HCT116 (cell line): ENCODE data around the gene HOXB8. TPM values are rescaled to one million over a fixed set of nuclear protein-coding genes. Genes with fewer than 3 reads are reported as not detected.

ENCODE experiments used
- ATAC-seq: fragments of 200-7000 bp; cut with Tn5 transposase; 2 replicates; pipeline ENCODE4 v1.9.1; 2020; ENCODE audit warnings: mild to moderate bottlenecking, moderate library complexity
- BruUV-seq: library from RNA; stranded (reverse); fragments of 400-500 nt; replicated peaks from 2 replicates; lab custom pipeline; 2021; lab: Mats Ljungman, UMichigan
- CTCF ChIA-PET: fragments of 300-600 bp; sonication (Branson Sonifier 250); formaldehyde crosslinking; loops from one replicate; lab custom pipeline; 2021; ENCODE audit warnings: antibody characterized with exemption; lab: Charles Lee
- POLR2A ChIA-PET: fragments of 300-600, 350-600 bp; sonication (Branson Sonifier 250); formaldehyde crosslinking; loops from one replicate; lab custom pipeline; 2021; ENCODE audit warnings: antibody characterized with exemption; lab: Charles Lee
- RAD21 ChIA-PET, 2 experiments: fragments of 300-600 bp; sonication (Branson Sonifier 250); formaldehyde crosslinking; loops; one replicate each; lab custom pipeline; 2023; ENCODE audit warnings: low total read pairs in 2 of 2; ENCODE audit not compliant: uncharacterized antibody in 2 of 2, unreplicated experiment in 2 of 2, low non-redundant PET in 1 of 2; lab: Charles Lee
- DNase-seq: peaks from one replicate; pipeline ENCODE4 v3.0.0-alpha.2; 2010; ENCODE audit warnings: low read depth, low spot score
- H2AFZ ChIP-seq: fragments of 200-600 bp; shearing (Covaris generic), sonication (generic); 2 replicates; pipeline ENCODE4 v1.6.1; 2017; ENCODE audit warnings: low read depth, mixed run types, mixed read lengths, antibody characterized with exemption, low read length; ENCODE audit not compliant: poor library complexity, severe bottlenecking
- H3K27ac ChIP-seq: 2 replicates; pipeline ENCODE4 v1.5.1; 2012; ENCODE audit warnings: low read depth, low read length
- H3K27me3 ChIP-seq: fragments of 200-600 bp; sonication (generic); 2 replicates; pipeline ENCODE4 v1.6.1; 2016; ENCODE audit warnings: mixed run types, low read length, mixed read lengths; ENCODE audit not compliant: insufficient read depth
- H3K36me3 ChIP-seq, 2 experiments: fragments of 200-500 bp in 1 of 2; fragments of 200-600 bp in 1 of 2; sonication (Bioruptor generic) in 1 of 2; sonication (generic) in 1 of 2; 2 replicates each; pipeline versions ENCODE4 v1.5.1 to v1.6.1; 2014 to 2016; ENCODE audit warnings: low read length in 2 of 2, inconsistent platforms in 1 of 2, mixed read lengths in 1 of 2, mixed run types in 1 of 2; ENCODE audit not compliant: insufficient read depth in 2 of 2, control insufficient read depth in 1 of 2
- H3K4me1 ChIP-seq, 2 experiments: fragments of 200-600 bp in 1 of 2; sonication (generic) in 1 of 2; 2 replicates each; pipeline versions ENCODE4 v1.5.1 to v1.6.1; 2012 to 2017; ENCODE audit warnings: low read length in 2 of 2, inconsistent platforms in 1 of 2, mild to moderate bottlenecking in 1 of 2, mixed read lengths in 1 of 2, mixed run types in 1 of 2, moderate library complexity in 1 of 2; ENCODE audit not compliant: insufficient read depth in 2 of 2, control insufficient read depth in 1 of 2
- H3K4me2 ChIP-seq: fragments of 200-600 bp; sonication (generic); 2 replicates; pipeline ENCODE4 v1.6.1; 2017; ENCODE audit warnings: mixed run types, low read length, mixed read lengths
- H3K4me3 ChIP-seq, 2 experiments: fragments of 200-600 bp in 1 of 2; sonication (generic) in 1 of 2; replicated peaks in 1 of 2; 2 replicates each; pipeline ENCODE4 v1.5.1; 2011 to 2016; ENCODE audit warnings: low read length in 2 of 2, control low read depth in 1 of 2, low read depth in 1 of 2, mild to moderate bottlenecking in 1 of 2, mixed read lengths in 1 of 2, mixed run types in 1 of 2
- H3K79me2 ChIP-seq: fragments of 200-600 bp; sonication (generic); 2 replicates; pipeline ENCODE4 v1.6.1; 2017; ENCODE audit warnings: mild to moderate bottlenecking, mixed run types, low read length, moderate library complexity, mixed read lengths; ENCODE audit not compliant: insufficient read depth
- H3K9ac ChIP-seq: fragments of 200-600 bp; sonication (generic); 2 replicates; pipeline ENCODE4 v1.6.1; 2016; ENCODE audit warnings: low read length, mixed read lengths
- H3K9me2 ChIP-seq: fragments of 200-600 bp; sonication (generic), shearing (Covaris generic); 2 replicates; pipeline ENCODE4 v1.6.1; 2017; ENCODE audit warnings: mixed run types, mild to moderate bottlenecking, moderate library complexity; ENCODE audit not compliant: insufficient read depth
- H3K9me3 ChIP-seq, 2 experiments: fragments of 200-500 bp in 1 of 2; fragments of 200-600 bp in 1 of 2; sonication (Bioruptor generic) in 1 of 2; sonication (generic) in 1 of 2; 2 replicates each; pipeline ENCODE4 v1.6.1; 2014 to 2017; ENCODE audit warnings: low read length in 2 of 2, mixed read lengths in 2 of 2, inconsistent platforms in 1 of 2, low read depth in 1 of 2, mild to moderate bottlenecking in 1 of 2, mixed run types in 1 of 2, moderate library complexity in 1 of 2; ENCODE audit not compliant: control insufficient read depth in 1 of 2, insufficient read depth in 1 of 2
- H4K20me1 ChIP-seq: fragments of 200-600 bp; sonication (generic), shearing (Covaris generic); 2 replicates; pipeline ENCODE4 v1.6.1; 2017; ENCODE audit warnings: mixed run types, mild to moderate bottlenecking, moderate library complexity; ENCODE audit not compliant: insufficient read depth
- CBX3 ChIP-seq: IDR thresholded peaks from 2 replicates; pipeline ENCODE4 v1.6.1; 2012; ENCODE audit warnings: low read depth
- CEBPB ChIP-seq: IDR thresholded peaks from 2 replicates; pipeline ENCODE4 v1.6.1; 2012; ENCODE audit warnings: low read depth
- CTCF ChIP-seq, 3 experiments: fragments of 200-600 bp in 1 of 3; sonication (generic) in 1 of 3; IDR thresholded peaks in 2 of 3; conservative IDR thresholded peaks in 1 of 3; 2 replicates each; pipeline ENCODE4 v1.5.1; 2012 to 2017; ENCODE audit warnings: low read depth in 2 of 3, low read length in 2 of 3, antibody characterized with exemption in 1 of 3, borderline replicate concordance in 1 of 3, control low read depth in 1 of 3, mild to moderate bottlenecking in 1 of 3, mixed read lengths in 1 of 3, mixed run types in 1 of 3, moderate library complexity in 1 of 3; ENCODE audit not compliant: insufficient read depth in 1 of 3
- ELF1 ChIP-seq: IDR thresholded peaks from 2 replicates; pipeline ENCODE4 v1.6.1; 2012; ENCODE audit warnings: low read depth, borderline replicate concordance
- EZH2 ChIP-seq: fragments of 200-600 bp; sonication (generic); IDR thresholded peaks from 2 replicates; pipeline ENCODE4 v1.6.1; 2017; ENCODE audit warnings: antibody characterized with exemption, mixed run types
- JUND ChIP-seq: IDR thresholded peaks from 2 replicates; pipeline ENCODE4 v1.6.1; 2012
- POLR2A ChIP-seq: IDR thresholded peaks from 2 replicates; pipeline ENCODE4 v1.7.0; 2011; ENCODE audit warnings: borderline replicate concordance; ENCODE audit not compliant: insufficient read depth, insufficient read length; ENCODE audit errors: extremely low read depth
- RAD21 ChIP-seq: IDR thresholded peaks from 2 replicates; pipeline ENCODE4 v1.6.1; 2012; ENCODE audit warnings: low read depth, mild to moderate bottlenecking
- REST ChIP-seq: IDR thresholded peaks from 2 replicates; pipeline ENCODE4 v1.6.1; 2012; ENCODE audit warnings: low read depth
- SIN3A ChIP-seq: IDR thresholded peaks from 2 replicates; pipeline ENCODE4 v1.6.1; 2012; ENCODE audit warnings: low read depth
- SP1 ChIP-seq: IDR thresholded peaks from 2 replicates; pipeline ENCODE4 v1.6.1; 2012; ENCODE audit warnings: low read depth
- TCF7L2 ChIP-seq: IDR thresholded peaks from 2 replicates; pipeline ENCODE4 v1.7.0; 2011; ENCODE audit warnings: borderline replicate concordance, inconsistent platforms; ENCODE audit not compliant: insufficient read depth, insufficient read length; ENCODE audit errors: extremely low read depth
- ZBTB33 ChIP-seq: IDR thresholded peaks from 2 replicates; pipeline ENCODE4 v1.6.1; 2011; ENCODE audit warnings: mild to moderate bottlenecking, low read length, moderate library complexity; ENCODE audit not compliant: insufficient replicate concordance; ENCODE audit errors: extremely low read depth
- ZFX ChIP-seq: fragments of 450-650 bp; IDR thresholded peaks from 2 replicates; pipeline ENCODE4 v1.6.1; 2017
- intact Hi-C: fragments of 100-400 bp; cut with micrococcal nuclease; formaldehyde crosslinking; loops from 2 replicates; pipeline ENCODE4 v1.10.0; 2022
- total RNA-seq: library from RNA; stranded (reverse); gene quantifications from one replicate; pipeline ENCODE4 v1.2.1, GENCODE V29; 2021; ENCODE audit not compliant: unreplicated experiment

Gene HOXB8
- total RNA-seq, 1 experiment from 2014 or later, result 44.7 TPM

GRCh38 chr17:48596735-48597527, 18.2 kb downstream of the HOXB8 start (continued):
- TF ChIP-seq EZH2 (no peak), RAD21 (no peak), POLR2A (no peak), REST (no peak), CBX3 (no peak), ELF1 (no peak)

GRCh38 chr17:48596000-48596734, 18.9 kb downstream of the HOXB8 start:
- BruUV-seq, result no TSS peak
- H3K27me3 ChIP-seq, result no peaks in the 10 kb centered on the region

More at GRCh38 chr17:48596000-48596734, 18.9 kb downstream of the HOXB8 start:
- H3K27ac ChIP-seq, result no peak overlapping the region
- no peak overlapping the region for H3K9ac ChIP-seq
- ChIA-PET POLR2A (interaction anchor here (0.8 kb wide), 1 partner anchor 9 kb away, joined by 3 read pairs; the partner anchor contains the start of gene HOXB6), CTCF (no interaction called here), RAD21 (no interaction called here)
- peaks cover 27 to 30% of the 10 kb centered on the region in 2 experiments; a peak in 3 of 4 replicates for H3K36me3 ChIP-seq
- H3K4me3 ChIP-seq, result no peak overlapping the region
- no peaks in the 10 kb centered on the region for H3K9me3 ChIP-seq
- DNase-seq (no peak), ATAC-seq (no peak)
- H4K20me1 ChIP-seq, result peaks cover 3% of the 10 kb centered on the region; the same call in 1 of the 2 replicates
- H3K9me2 ChIP-seq, result no peaks in the 10 kb centered on the region
- TF ChIP-seq CBX3, result no peak
- TF ChIP-seq POLR2A, result no peak
- TF ChIP-seq CTCF (IDR thresholded peaks at IDR 0.05 in 2 of 3, conservative IDR thresholded peaks at IDR 0.05 in 1 of 3; ENCODE audit: borderline replicate concordance in 1 of 3, insufficient read depth in 1 of 3, low read depth in 2 of 3, low read length in 2 of 3), result no peak
- no peak for TF ChIP-seq CEBPB
- no peak for TF ChIP-seq JUND
- TF ChIP-seq ZBTB33, result no peak
- TF ChIP-seq ZFX, result no peak
- no peak for TF ChIP-seq ELF1
- TF ChIP-seq TCF7L2, result no peak
- no peak for TF ChIP-seq SIN3A
- no peak for TF ChIP-seq SP1
- H3K4me2 ChIP-seq, result no peak overlapping the region
- intact Hi-C loops, result no loop called here
- peaks cover 14% of the 10 kb centered on the region in 2 experiments for H3K4me1 ChIP-seq
- H3K79me2 ChIP-seq, result peaks cover 89% of the 10 kb centered on the region
- H2AFZ ChIP-seq, result no peak overlapping the region
